GM20431 (cell line): ENCODE results near the gene ASTE1.
"Not testable (repeated sequence)": the region's sequence is repeated elsewhere in the genome, so short reads cannot be mapped to it uniquely, and the experiment has no call there.

Experiments
- in situ Hi-C: fragments of 300-500 bp; cut with MseI, MboI; formaldehyde crosslinking; loops from one replicate; pipeline ENCODE4 v1.15.0; 2020; ENCODE audit warnings: low sequenced_read_pairs; ENCODE audit not compliant: unreplicated experiment

Gene ASTE1, protein sequence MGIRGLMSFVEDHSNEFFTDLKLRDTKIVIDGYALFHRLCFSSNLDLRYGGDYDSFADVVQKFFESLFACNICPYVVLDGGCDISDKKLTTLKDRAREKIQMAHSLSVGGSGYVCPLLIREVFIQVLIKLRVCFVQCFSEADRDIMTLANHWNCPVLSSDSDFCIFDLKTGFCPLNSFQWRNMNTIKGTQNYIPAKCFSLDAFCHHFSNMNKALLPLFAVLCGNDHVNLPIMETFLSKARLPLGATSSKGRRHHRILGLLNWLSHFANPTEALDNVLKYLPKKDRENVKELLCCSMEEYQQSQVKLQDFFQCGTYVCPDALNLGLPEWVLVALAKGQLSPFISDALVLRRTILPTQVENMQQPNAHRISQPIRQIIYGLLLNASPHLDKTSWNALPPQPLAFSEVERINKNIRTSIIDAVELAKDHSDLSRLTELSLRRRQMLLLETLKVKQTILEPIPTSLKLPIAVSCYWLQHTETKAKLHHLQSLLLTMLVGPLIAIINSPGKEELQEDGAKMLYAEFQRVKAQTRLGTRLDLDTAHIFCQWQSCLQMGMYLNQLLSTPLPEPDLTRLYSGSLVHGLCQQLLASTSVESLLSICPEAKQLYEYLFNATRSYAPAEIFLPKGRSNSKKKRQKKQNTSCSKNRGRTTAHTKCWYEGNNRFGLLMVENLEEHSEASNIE

DNA sequence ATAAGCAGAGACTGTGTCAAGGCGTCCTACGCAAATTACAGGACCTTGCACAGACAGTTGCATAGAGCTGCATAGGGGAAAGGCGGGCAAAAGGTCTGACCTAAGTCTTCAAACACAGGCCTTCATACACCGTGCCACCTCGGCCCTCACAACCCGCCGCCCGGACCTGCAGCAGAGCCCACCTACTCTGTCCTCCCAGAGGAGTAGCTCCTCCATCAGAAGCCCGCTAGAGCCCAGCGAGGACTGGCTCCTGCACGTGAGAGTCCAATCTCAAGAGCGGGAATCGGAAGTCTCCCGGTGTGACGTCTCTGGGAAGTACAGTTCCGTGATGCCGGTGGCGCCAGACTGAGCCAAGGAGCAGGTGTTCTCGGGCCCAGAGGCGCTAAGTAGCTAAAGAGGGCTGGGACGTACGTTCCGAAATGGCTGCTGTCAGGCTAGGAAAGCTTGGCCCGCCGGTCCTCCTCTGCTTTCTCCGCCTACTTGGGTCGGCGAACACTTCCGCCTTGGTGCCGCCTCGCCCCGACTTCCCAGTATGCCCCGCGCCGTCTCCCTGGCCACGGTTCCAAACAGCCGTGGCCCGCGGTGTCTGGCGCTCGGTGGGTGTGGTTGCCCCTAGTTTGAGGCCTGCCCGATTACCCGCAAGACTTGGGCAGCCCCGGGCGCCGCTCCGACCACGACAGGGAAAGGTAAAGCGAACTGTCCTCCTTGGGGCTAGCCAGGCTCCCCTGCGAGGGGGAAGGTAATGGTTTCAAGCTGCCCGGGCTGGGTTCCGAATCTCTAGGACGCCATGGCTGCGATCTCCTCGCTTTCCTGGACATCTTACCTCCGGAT lies at the start of gene ASTE1, which contains the start of gene NEK11:
Gene ASTE1, minus strand, starts transcription at position 505 of the 831 bp plus-strand sequence. CDS start 1,519 bp downstream, outside the sequence.
Gene NEK11, plus strand, starts transcription at position 557 of the 831 bp plus-strand sequence. CDS start 2,832 bp downstream, outside the sequence.
- in situ Hi-C loops: no loop called here

DNA sequence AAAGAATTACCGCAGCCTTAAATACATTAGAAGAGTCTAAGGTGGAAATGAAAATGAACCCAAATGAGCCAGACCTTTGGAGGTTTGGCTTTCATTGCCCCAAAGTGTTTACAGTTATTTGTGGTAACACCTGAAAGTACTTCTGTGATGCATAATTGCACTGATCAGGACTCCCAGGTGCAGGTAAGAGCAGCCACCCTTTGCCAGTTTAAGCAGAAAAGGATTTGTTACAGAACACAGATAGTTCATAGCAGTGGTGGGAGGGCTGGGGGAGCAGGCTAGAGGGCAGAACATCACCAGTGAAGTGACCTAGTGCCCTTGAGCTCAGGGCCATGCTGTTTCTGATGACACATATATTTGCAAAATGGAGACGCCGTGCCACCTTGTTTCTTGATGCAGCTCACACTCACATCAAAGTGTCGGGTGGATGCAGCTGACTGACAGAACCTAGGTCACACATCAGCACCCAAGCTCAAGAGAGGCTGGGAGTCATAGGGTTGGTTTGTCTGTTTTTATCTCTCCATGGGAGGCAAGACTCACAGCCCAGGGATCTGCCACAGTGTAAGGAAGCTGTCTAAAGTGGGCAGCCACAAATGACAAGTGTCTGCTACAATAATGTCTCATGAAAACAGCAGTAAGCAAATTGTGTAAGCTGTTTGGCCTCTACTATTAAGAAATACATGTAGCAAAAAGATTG lies 49.2 kb upstream of the ASTE1 start:
- in situ Hi-C loops: no loop called here

DNA sequence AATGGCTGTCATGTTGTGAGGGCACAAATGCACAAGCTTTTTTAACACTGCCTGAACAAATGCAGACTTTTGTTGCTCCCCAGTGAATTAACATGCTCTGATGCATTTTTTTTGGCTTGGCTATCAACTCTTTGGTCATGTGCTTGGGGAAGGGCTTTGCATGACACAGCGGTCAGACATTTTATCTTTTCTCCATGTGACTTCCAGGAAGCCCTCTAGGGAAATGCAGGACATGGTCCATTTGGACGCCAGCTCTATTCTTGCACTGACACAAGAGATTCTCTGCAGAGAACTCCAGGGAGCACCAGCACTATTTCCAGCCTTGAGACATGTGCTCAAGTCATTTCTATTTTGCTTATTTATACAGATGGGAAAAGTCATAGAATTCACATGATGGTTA lies 46.2 kb upstream of the ASTE1 start:
- in situ Hi-C loops: no loop called here

- in situ Hi-C loops: no loop called here
Observed at GRCh38 chr3:131072099-131072559, 45.5 kb upstream of the ASTE1 start.

GRCh38 chr3:131067983-131068382 lies 41.4 kb upstream of the ASTE1 start:
- in situ Hi-C loops: no loop called here

- in situ Hi-C loops: no loop called here
Observed at GRCh38 chr3:131053043-131053859, 26.6 kb upstream of the ASTE1 start.

GRCh38 chr3:131050001-131050400 lies 23.4 kb upstream of the ASTE1 start:
- in situ Hi-C loops: no loop called here

- in situ Hi-C loops: no loop called here
Observed at GRCh38 chr3:131048030-131048429, 21.4 kb upstream of the ASTE1 start.

DNA sequence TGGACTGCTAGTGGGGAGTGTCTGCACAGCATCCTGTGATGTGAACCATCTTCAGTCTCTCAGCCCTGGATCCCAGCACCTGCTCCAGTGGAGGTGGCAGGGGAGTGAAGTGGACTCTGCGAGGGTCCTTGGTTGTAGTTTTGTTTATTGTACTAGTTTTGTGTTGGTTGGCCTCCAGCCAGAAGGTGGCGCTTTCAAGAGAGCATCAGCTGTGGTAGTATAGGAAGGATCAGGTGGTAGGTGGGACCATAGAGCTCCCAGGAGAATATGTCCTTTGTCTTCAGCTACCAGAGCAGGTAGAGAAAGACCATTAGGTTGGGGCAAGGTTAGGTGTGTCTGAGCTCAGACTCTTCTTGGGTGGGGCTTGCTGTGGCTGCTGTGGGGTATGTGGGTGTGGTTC lies 21.0 kb upstream of the ASTE1 start:
- in situ Hi-C loops: no loop called here

- in situ Hi-C loops: not testable (repeated sequence)
Observed at GRCh38 chr3:131042271-131042985, 15.8 kb upstream of the ASTE1 start.

DNA sequence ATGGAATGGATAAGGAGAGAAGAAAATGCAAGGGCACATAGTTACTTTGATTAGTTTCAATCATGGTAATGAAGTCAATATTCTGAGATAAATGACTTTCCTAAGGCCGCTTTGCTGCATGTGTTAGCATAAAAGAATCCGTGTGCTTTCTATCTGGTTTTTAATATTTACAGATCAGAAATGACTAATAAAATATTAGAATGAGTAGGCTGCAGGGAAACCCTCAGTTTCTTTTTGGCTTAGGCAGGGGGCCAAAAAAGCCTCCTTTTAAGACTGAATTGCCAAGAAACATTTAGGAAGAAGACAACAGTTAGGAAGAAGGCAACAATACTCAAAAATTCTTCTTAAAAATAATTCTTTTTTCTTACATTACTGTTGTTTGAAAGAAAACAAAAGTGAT lies 11.7 kb upstream of the ASTE1 start:
- in situ Hi-C loops: no loop called here

GRCh38 chr3:131036986-131037385 lies 10.4 kb upstream of the ASTE1 start:
- in situ Hi-C loops: no loop called here

DNA sequence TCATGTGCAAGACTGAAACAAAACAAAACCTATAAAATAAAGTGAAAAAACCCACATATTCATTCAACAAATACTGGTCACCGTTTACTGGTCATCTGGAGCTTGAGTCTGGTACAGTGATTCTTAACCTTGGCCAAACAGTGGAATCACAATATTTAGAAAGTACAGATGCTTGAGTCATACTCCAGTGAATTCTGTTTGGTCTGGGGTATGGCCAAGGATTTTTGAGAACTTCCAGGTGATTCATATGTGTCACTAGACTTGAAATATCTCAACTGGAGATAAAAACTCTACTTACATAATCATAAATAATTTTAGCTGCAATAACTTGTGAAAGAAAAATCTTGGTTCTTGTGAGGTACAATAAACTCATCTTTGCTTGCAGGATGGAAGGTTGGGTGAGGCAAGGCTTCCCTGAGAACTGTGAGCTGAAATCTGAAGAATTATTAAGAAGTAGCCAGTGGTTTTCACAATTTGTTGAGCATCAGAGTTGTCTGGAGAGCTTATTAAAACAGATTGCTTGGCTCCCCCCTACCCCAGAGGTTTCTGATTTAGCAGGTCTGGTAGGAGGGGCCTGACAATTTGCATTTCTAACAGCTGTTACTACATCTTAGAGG lies 9.7 kb upstream of the ASTE1 start:
- in situ Hi-C loops: no loop called here

- in situ Hi-C loops: no loop called here
Observed at GRCh38 chr3:131033480-131034080, 7.0 kb upstream of the ASTE1 start.

DNA sequence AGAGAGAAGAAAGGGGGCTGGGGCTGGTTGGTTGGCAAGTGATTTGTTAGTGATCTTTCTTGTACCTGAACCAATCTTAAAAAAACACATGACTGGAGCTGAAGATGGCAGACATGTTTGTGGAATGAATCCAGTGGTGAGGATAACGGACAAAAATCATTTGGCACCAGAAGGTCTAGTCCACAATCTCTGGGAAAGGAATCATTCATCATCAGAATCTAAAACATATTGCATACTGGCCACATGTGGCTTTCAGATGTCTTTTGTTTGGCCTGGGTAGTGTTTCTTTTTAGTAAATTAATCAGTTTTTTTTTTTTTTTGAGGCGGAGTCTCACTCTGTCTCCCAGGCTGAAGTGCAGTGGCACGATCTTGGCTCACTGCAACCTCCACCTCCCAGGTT lies 5.0 kb upstream of the ASTE1 start:
- in situ Hi-C loops: no loop called here

DNA sequence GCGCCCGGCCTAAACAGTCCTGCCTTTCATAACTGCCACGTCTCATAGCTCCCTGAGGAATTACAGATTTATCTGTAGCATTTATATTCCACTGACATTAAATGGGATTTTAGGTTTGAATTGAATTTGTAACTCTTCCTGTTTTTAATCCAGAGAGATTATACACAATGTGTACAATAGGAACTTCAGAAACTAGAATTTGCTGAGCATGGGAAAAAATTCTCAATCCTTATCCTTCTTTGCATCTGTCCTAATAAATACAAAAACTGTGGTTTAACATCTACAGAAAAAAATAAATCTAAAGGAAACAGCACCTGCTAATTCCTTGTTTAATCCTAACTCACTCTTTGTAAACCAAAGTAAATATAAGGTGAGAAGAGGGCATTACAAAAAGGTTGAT lies 2.2 kb upstream of the ASTE1 start:
- in situ Hi-C loops: no loop called here

GRCh38 chr3:131025539-131025938 lies 1.1 kb downstream of the ASTE1 start:
- in situ Hi-C loops: no loop called here
